PC-9 (cell line): ENCODE results near the gene KCNMB2. TPM values are rescaled to one million over a fixed set of nuclear protein-coding genes. Genes with fewer than 3 reads are reported as not detected.

Source experiments
- BruUV-seq: library from RNA; stranded (reverse); fragments of 400-500 nt; replicated peaks from 2 replicates; lab custom pipeline; 2021; lab: Mats Ljungman, UMichigan
- CTCF ChIA-PET: fragments of 300-600 bp; sonication (Branson Sonifier 250); formaldehyde crosslinking; loops from one replicate; lab custom pipeline; 2022; ENCODE audit warnings: antibody characterized with exemption; lab: Charles Lee
- POLR2A ChIA-PET: fragments of 300-600 bp; sonication (Branson Sonifier 250); formaldehyde crosslinking; loops from one replicate; lab custom pipeline; 2022; ENCODE audit warnings: antibody characterized with exemption; ENCODE audit not compliant: unreplicated experiment; lab: Charles Lee
- DNase-seq, 2 experiments: peaks; one replicate each; pipeline versions ENCODE4 v3.0.0 to v3.0.0-alpha.2; 2015 to 2022; ENCODE audit warnings: mixed read lengths in 1 of 2
- H2AFZ ChIP-seq: fragments of 200-600 bp; sonication (generic); 2 replicates; pipeline ENCODE4 v1.8.1; 2017; ENCODE audit warnings: antibody characterized with exemption
- H3F3A ChIP-seq: fragments of 200-600 bp; sonication (generic); 2 replicates; pipeline ENCODE4 v1.8.1; 2017; ENCODE audit warnings: antibody characterized with exemption, mild to moderate bottlenecking, low read depth; ENCODE audit not compliant: insufficient read depth
- H3K27ac ChIP-seq: fragments of 200-600 bp; sonication (generic); 2 replicates; pipeline ENCODE4 v1.6.1; 2016; ENCODE audit warnings: mixed run types
- H3K27me3 ChIP-seq: fragments of 200-600 bp; sonication (generic); 2 replicates; pipeline ENCODE4 v1.6.1; 2016; ENCODE audit warnings: low read depth, mixed run types; ENCODE audit not compliant: insufficient read depth
- H3K36me3 ChIP-seq: fragments of 200-600 bp; sonication (generic); 2 replicates; pipeline ENCODE4 v1.6.1; 2016; ENCODE audit warnings: low read depth, mixed run types
- H3K4me1 ChIP-seq: fragments of 200-600 bp; sonication (generic); replicated peaks from 2 replicates; pipeline ENCODE4 v1.6.1; 2016; ENCODE audit warnings: mixed run types; ENCODE audit not compliant: insufficient read depth
- H3K4me2 ChIP-seq: fragments of 200-600 bp; sonication (generic); 2 replicates; pipeline ENCODE4 v1.6.1; 2017; ENCODE audit warnings: mixed run types
- H3K4me3 ChIP-seq: fragments of 200-600 bp; sonication (generic); 2 replicates; pipeline ENCODE4 v1.6.1; 2016; ENCODE audit warnings: mixed run types
- H3K79me2 ChIP-seq: fragments of 200-600 bp; sonication (generic); 2 replicates; pipeline ENCODE4 v1.6.1; 2017; ENCODE audit warnings: low read depth, mixed run types
- H3K9me2 ChIP-seq: fragments of 200-600 bp; sonication (generic); 2 replicates; pipeline ENCODE4 v1.8.1; 2017; ENCODE audit warnings: mild to moderate bottlenecking; ENCODE audit not compliant: insufficient read depth
- H3K9me3 ChIP-seq: fragments of 200-600 bp; sonication (generic); 2 replicates; pipeline ENCODE4 v1.8.1; 2016; ENCODE audit warnings: low read depth; ENCODE audit not compliant: insufficient read depth
- H4K20me1 ChIP-seq: fragments of 200-600 bp; sonication (generic); 2 replicates; pipeline ENCODE4 v1.8.1; 2017; ENCODE audit not compliant: insufficient read depth
- EZH2 ChIP-seq: fragments of 200-600 bp; sonication (generic); IDR thresholded peaks from 2 replicates; pipeline ENCODE4 v1.8.0; 2017; ENCODE audit warnings: antibody characterized with exemption, low read depth
- intact Hi-C: fragments of 100-400 bp; cut with micrococcal nuclease; formaldehyde crosslinking; loops from one replicate; pipeline ENCODE4 v1.10.0; 2022; ENCODE audit not compliant: unreplicated experiment
- total RNA-seq: library from RNA; stranded (reverse); gene quantifications from 2 replicates; pipeline ENCODE4 v1.2.3, GENCODE V29; 2021
- TF ChIP-seq, protein P1 (sequence below): fragments of 200-600 bp; sonication (generic); conservative IDR thresholded peaks from 2 replicates; pipeline ENCODE4 v1.6.1; 2017; ENCODE audit warnings: mixed run types, antibody characterized with exemption, mild to moderate bottlenecking, moderate library complexity

Gene KCNMB2
- total RNA-seq, 1 experiment from 2014 or later = not detected

DNA sequence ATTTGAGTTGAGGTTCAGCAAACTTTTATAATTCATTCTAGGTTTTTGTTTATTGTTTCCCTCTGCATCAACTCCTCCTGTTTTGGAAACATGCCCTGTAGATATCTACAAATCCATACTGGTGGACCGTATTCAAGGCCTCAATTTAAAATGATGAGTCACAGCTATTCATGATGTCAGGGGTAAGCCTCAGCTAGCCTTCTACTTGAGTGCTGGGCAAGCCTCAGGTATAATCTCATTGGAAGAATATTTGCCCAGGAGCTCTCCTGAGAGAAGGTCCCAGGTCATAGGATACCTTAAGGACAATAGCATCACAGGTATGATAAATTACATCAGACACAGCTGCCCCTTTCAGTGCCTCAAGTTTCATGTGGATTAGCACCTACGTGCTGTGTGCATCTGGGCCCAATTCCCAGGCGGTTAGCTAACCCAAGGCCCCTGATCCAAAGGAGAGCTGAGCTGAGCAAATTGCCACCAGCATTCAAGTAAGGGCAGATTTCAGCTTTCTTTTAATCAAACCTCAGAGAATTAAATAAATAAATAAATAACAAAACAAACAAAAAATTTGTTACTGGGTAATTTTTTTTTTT lies 87.5 kb downstream of the KCNMB2 start:
- ChIA-PET CTCF (interaction anchor here (0.6 kb wide), 1 partner anchor 9 kb away, joined by 3 read pairs; no protein-coding TSS in a partner anchor), POLR2A (no interaction called here)
- no peaks in the 10 kb centered on the region for H3K9me3 ChIP-seq
- no peaks in the 10 kb centered on the region; the same call in 1 of the 2 replicates for H3K9me2 ChIP-seq
- no peaks in the 10 kb centered on the region for H4K20me1 ChIP-seq
- no peaks in the 10 kb centered on the region for H3K79me2 ChIP-seq
- H3K36me3 ChIP-seq = no peaks in the 10 kb centered on the region
- DNase-seq = peak in 1 of 2 experiments; percentile 6
- H2AFZ ChIP-seq = no peak overlapping the region
- no peak overlapping the region for H3K4me2 ChIP-seq
- BruUV-seq = no TSS peak
- H3K27me3 ChIP-seq = no peaks in the 10 kb centered on the region
- no peak overlapping the region for H3K4me3 ChIP-seq
- intact Hi-C loops = no loop called here
- no peaks in the 10 kb centered on the region for H3K4me1 ChIP-seq
- TF ChIP-seq EZH2 = no peak
- TF ChIP-seq, protein P1, sequence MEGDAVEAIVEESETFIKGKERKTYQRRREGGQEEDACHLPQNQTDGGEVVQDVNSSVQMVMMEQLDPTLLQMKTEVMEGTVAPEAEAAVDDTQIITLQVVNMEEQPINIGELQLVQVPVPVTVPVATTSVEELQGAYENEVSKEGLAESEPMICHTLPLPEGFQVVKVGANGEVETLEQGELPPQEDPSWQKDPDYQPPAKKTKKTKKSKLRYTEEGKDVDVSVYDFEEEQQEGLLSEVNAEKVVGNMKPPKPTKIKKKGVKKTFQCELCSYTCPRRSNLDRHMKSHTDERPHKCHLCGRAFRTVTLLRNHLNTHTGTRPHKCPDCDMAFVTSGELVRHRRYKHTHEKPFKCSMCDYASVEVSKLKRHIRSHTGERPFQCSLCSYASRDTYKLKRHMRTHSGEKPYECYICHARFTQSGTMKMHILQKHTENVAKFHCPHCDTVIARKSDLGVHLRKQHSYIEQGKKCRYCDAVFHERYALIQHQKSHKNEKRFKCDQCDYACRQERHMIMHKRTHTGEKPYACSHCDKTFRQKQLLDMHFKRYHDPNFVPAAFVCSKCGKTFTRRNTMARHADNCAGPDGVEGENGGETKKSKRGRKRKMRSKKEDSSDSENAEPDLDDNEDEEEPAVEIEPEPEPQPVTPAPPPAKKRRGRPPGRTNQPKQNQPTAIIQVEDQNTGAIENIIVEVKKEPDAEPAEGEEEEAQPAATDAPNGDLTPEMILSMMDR = no peak
- no peak overlapping the region for H3K27ac ChIP-seq
- no peaks in the 10 kb centered on the region for H3F3A ChIP-seq

DNA sequence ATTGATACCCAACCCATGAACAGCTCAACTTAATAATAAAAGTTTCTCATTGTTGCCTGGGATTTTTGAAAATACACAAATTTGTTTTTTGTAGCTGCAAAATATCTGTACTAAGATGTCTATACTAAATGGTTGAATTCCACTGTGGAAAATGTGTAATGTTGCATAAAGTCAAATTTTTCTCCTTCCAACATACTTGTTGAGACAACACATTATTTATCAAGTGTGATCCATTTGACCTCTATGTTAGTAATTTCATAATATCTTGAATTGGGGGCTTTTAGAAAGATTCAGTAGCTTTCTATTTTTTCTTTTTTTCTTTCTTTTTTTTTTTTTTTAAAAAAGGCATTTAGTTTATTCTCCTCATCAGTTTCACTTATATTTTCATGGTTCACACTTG lies 88.0 kb downstream of the KCNMB2 start:
- TF ChIP-seq EZH2 = no peak
- TF ChIP-seq, protein P1 = no peak
- Histone ChIP-seq H3K27ac (no peak overlapping the region), H3K4me1 (no peaks in the 10 kb centered on the region), H4K20me1 (no peaks in the 10 kb centered on the region), H3F3A (no peaks in the 10 kb centered on the region), H3K79me2 (no peaks in the 10 kb centered on the region), H3K36me3 (no peaks in the 10 kb centered on the region), H3K4me2 (no peak overlapping the region), H3K9me3 (no peaks in the 10 kb centered on the region), H2AFZ (no peak overlapping the region), H3K9me2 (no peaks in the 10 kb centered on the region; the same call in 1 of the 2 replicates), H3K27me3 (no peaks in the 10 kb centered on the region), H3K4me3 (no peak overlapping the region)
- ChIA-PET CTCF (interaction anchor here (0.6 kb wide), 1 partner anchor 8 kb away, joined by 3 read pairs; no protein-coding TSS in a partner anchor), POLR2A (no interaction called here)
- no peak for DNase-seq
- no TSS peak for BruUV-seq
- intact Hi-C loops = no loop called here

DNA sequence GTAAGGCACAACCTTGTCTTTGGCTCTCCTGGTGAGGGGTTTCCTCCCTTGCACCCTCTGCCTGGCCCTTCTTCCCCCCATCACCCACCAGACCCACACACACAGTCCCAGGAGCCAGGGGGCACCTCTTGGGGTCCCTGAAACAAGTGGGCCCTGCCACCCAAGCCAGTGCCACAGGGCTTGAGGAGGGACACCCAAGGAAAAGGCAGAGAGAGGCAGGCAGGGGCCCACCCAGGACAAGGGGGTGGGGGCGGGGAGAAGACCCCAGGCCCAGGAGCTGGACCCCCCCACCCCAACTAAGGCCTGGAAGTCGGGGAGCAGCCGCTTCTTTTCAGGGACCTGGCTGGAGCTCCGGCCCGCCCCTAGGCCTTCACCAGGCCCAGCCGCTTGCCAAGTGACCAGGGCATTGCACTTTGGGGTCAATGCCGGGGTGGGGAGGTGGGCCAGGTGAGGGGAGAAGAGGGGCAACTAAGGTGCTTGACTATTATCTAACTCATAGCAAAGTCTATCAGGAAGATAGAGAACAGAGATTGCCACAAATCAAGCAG lies 88.9 kb downstream of the KCNMB2 start:
- no peaks in the 10 kb centered on the region for H3K79me2 ChIP-seq
- no peak for DNase-seq

More for the DNA sequence above, 88.9 kb downstream of the KCNMB2 start:
- H3K4me2 ChIP-seq = no peak overlapping the region
- TF ChIP-seq, protein P1 = no peak
- no peak for TF ChIP-seq EZH2
- no peak overlapping the region for H3K4me3 ChIP-seq
- H3K9me2 ChIP-seq = no peaks in the 10 kb centered on the region; the same call in 1 of the 2 replicates
- CTCF ChIA-PET = no interaction called here
- H3K36me3 ChIP-seq = no peaks in the 10 kb centered on the region
- intact Hi-C loops = no loop called here
- no peak overlapping the region for H2AFZ ChIP-seq
- H3F3A ChIP-seq = no peaks in the 10 kb centered on the region
- H3K9me3 ChIP-seq = no peaks in the 10 kb centered on the region
- H3K4me1 ChIP-seq = no peaks in the 10 kb centered on the region
- no peaks in the 10 kb centered on the region for H3K27me3 ChIP-seq
- H4K20me1 ChIP-seq = no peaks in the 10 kb centered on the region
- H3K27ac ChIP-seq = no peak overlapping the region
- POLR2A ChIA-PET = no interaction called here
- BruUV-seq = no TSS peak
